Measurements from ENCODE around the gene SLC7A14.

DNA sequence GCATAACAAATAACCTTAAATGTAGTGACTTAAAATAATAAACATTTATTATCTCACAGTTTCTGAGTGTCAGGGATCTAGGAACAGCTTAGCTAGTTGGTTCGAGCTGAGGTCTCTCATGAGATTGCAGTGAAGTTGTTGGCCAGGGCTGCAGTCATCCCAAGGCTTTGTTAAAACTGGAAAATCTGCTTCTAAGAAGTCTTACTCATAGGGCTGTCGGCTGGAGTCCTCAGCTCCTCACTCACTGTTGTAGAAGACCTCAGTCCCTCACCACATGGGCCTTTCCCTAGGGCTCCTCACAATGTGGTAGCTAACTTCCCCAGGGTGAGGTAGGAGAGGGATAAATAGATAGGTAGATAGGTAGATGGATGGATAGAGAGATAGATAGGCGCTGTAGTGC lies 20.8 kb upstream of the SLC7A14 start:
- TF ChIP-seq ESRRG (CRISPR knock-in tag; IDR thresholded peaks at IDR 0.05) (no peak), ZNF70 (CRISPR knock-in tag; IDR thresholded peaks at IDR 0.05) (no peak), CSDC2 (CRISPR knock-in tag; IDR thresholded peaks at IDR 0.05) (no peak), OSR1 (CRISPR knock-in tag; IDR thresholded peaks at IDR 0.05) (no peak), RARB (CRISPR knock-in tag; IDR thresholded peaks at IDR 0.05) (no peak), ARNTL (CRISPR knock-in tag; IDR thresholded peaks at IDR 0.05; ENCODE audit: borderline replicate concordance, low read depth) (no peak), ZFP3 (CRISPR knock-in tag; IDR thresholded peaks at IDR 0.05) (no peak), BACH2 (CRISPR knock-in tag; IDR thresholded peaks at IDR 0.05; ENCODE audit: borderline replicate concordance) (no peak), ZNF8 (CRISPR knock-in tag; IDR thresholded peaks at IDR 0.05) (no peak), SNAI2 (CRISPR knock-in tag; IDR thresholded peaks at IDR 0.05) (no peak), GLIS3 (CRISPR knock-in tag; IDR thresholded peaks at IDR 0.05) (no peak), TCF4 (CRISPR knock-in tag; IDR thresholded peaks at IDR 0.05; ENCODE audit: borderline replicate concordance) (no peak)
- TF ChIP-seq, protein P1, sequence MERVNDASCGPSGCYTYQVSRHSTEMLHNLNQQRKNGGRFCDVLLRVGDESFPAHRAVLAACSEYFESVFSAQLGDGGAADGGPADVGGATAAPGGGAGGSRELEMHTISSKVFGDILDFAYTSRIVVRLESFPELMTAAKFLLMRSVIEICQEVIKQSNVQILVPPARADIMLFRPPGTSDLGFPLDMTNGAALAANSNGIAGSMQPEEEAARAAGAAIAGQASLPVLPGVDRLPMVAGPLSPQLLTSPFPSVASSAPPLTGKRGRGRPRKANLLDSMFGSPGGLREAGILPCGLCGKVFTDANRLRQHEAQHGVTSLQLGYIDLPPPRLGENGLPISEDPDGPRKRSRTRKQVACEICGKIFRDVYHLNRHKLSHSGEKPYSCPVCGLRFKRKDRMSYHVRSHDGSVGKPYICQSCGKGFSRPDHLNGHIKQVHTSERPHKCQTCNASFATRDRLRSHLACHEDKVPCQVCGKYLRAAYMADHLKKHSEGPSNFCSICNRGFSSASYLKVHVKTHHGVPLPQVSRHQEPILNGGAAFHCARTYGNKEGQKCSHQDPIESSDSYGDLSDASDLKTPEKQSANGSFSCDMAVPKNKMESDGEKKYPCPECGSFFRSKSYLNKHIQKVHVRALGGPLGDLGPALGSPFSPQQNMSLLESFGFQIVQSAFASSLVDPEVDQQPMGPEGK (CRISPR knock-in tag; IDR thresholded peaks at IDR 0.05; ENCODE audit: borderline replicate concordance) = no peak
- TF ChIP-seq, protein P2, sequence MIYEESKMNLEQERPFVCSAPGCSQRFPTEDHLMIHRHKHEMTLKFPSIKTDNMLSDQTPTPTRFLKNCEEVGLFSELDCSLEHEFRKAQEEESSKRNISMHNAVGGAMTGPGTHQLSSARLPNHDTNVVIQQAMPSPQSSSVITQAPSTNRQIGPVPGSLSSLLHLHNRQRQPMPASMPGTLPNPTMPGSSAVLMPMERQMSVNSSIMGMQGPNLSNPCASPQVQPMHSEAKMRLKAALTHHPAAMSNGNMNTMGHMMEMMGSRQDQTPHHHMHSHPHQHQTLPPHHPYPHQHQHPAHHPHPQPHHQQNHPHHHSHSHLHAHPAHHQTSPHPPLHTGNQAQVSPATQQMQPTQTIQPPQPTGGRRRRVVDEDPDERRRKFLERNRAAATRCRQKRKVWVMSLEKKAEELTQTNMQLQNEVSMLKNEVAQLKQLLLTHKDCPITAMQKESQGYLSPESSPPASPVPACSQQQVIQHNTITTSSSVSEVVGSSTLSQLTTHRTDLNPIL (CRISPR knock-in tag; IDR thresholded peaks at IDR 0.05; ENCODE audit: low read depth) = no peak

All from SK-N-SH treated with all-trans-retinoic acid at 6 μM for 48 hours (cell line).